ENCODE results near the gene COMMD3. TPM values are rescaled to one million over a fixed set of nuclear protein-coding genes. Genes with fewer than 3 reads are reported as not detected.

Gene COMMD3
- total RNA-seq, 1 donor from 2014 or later = 42.3 TPM

- no peak for DNase-seq (ENCODE audit: low spot score)
- Mint-ChIP-seq H3K4me1 (ENCODE audit: unreplicated experiment) (peaks cover 7% of the 10 kb centered on the region), H3K27ac (ENCODE audit: unreplicated experiment) (no peak overlapping the region), H3K36me3 (ENCODE audit: low read depth, unreplicated experiment) (peaks cover 4% of the 10 kb centered on the region), H3K4me3 (ENCODE audit: unreplicated experiment) (peak overlapping the region; percentile 29), H3K27me3 (ENCODE audit: unreplicated experiment) (peaks cover 25% of the 10 kb centered on the region), H3K9me3 (ENCODE audit: unreplicated experiment) (no peaks in the 10 kb centered on the region)
- TF ChIP-seq, protein P1, sequence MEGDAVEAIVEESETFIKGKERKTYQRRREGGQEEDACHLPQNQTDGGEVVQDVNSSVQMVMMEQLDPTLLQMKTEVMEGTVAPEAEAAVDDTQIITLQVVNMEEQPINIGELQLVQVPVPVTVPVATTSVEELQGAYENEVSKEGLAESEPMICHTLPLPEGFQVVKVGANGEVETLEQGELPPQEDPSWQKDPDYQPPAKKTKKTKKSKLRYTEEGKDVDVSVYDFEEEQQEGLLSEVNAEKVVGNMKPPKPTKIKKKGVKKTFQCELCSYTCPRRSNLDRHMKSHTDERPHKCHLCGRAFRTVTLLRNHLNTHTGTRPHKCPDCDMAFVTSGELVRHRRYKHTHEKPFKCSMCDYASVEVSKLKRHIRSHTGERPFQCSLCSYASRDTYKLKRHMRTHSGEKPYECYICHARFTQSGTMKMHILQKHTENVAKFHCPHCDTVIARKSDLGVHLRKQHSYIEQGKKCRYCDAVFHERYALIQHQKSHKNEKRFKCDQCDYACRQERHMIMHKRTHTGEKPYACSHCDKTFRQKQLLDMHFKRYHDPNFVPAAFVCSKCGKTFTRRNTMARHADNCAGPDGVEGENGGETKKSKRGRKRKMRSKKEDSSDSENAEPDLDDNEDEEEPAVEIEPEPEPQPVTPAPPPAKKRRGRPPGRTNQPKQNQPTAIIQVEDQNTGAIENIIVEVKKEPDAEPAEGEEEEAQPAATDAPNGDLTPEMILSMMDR (IDR thresholded peaks at IDR 0.05; ENCODE audit: unreplicated experiment) = no peak
These were observed 28.7 kb downstream of the COMMD3 start for GRCh38 chr10:22344781-22345300.

GRCh38 chr10:22345301-22346095 is 29.3 kb downstream of the COMMD3 start, which contains the start of gene SPAG6:
TSS of gene SPAG6 (plus strand) at chr10:22345496. CDS start at chr10:22345612, 116 bp downstream.
- Mint-ChIP-seq H3K27me3 (ENCODE audit: unreplicated experiment) (peaks cover 20% of the 10 kb centered on the region), H3K9me3 (ENCODE audit: unreplicated experiment) (no peaks in the 10 kb centered on the region), H3K4me3 (ENCODE audit: unreplicated experiment) (peak within 1 kb of the TSS; percentile 76), H3K4me1 (ENCODE audit: unreplicated experiment) (peaks cover 5% of the 10 kb centered on the region), H3K27ac (ENCODE audit: unreplicated experiment) (no peak within 1 kb of the TSS), H3K36me3 (ENCODE audit: low read depth, unreplicated experiment) (peaks cover 4% of the 10 kb centered on the region)
- DNase-seq (ENCODE audit: low spot score) = peak; percentile 76
- TF ChIP-seq, protein P1 (IDR thresholded peaks at IDR 0.05; ENCODE audit: unreplicated experiment) = no peak

DNA sequence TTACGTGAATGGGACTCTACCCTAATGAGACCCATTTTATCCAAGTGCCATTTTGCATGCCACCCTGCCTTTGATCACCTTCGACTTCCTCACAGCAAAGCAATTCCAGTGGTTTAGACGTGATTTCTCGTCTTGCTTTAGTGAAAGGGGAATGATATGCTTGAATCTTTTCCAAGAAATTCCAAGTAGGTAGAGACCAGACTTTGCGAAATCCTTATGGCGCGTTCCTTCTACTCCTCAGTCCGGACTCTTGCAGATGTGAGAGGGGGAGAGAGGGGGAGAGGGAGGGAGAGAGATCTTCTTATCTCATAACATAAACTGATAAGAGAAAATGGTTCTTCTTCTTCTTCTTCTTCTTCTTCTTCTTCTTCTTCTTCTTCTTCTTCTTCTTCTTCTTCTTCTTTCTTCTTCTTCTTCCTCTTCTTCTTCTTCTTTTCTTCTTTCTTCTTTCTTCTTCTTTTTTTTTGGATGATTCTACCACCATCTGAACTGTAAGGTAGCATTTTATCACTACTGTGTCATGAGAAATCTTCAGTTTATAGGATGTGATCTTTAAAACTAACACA is 30.0 kb downstream of the COMMD3 start:
- no peak overlapping the region for H3K27ac Mint-ChIP-seq (ENCODE audit: unreplicated experiment)
- TF ChIP-seq, protein P1 (IDR thresholded peaks at IDR 0.05; ENCODE audit: unreplicated experiment) = no peak
- peak overlapping the region; percentile 76 for H3K4me3 Mint-ChIP-seq (ENCODE audit: unreplicated experiment)
- DNase-seq (ENCODE audit: low spot score) = no peak
- peaks cover 5% of the 10 kb centered on the region for H3K4me1 Mint-ChIP-seq (ENCODE audit: unreplicated experiment)
- no peaks in the 10 kb centered on the region for H3K9me3 Mint-ChIP-seq (ENCODE audit: unreplicated experiment)
- peaks cover 20% of the 10 kb centered on the region for H3K27me3 Mint-ChIP-seq (ENCODE audit: unreplicated experiment)
- peaks cover 4% of the 10 kb centered on the region for H3K36me3 Mint-ChIP-seq (ENCODE audit: low read depth, unreplicated experiment)

GRCh38 chr10:22349755-22350154 is 33.6 kb downstream of the COMMD3 start:
- peaks cover 2% of the 10 kb centered on the region for H3K4me1 Mint-ChIP-seq (ENCODE audit: unreplicated experiment)
- no peaks in the 10 kb centered on the region for H3K9me3 Mint-ChIP-seq (ENCODE audit: unreplicated experiment)
- no peak overlapping the region for H3K27ac Mint-ChIP-seq (ENCODE audit: unreplicated experiment)
- H3K36me3 Mint-ChIP-seq (ENCODE audit: low read depth, unreplicated experiment) = peaks cover 4% of the 10 kb centered on the region
- peaks cover 13% of the 10 kb centered on the region for H3K27me3 Mint-ChIP-seq (ENCODE audit: unreplicated experiment)
- no peak overlapping the region for H3K4me3 Mint-ChIP-seq (ENCODE audit: unreplicated experiment)
- TF ChIP-seq, protein P1 (IDR thresholded peaks at IDR 0.05; ENCODE audit: unreplicated experiment) = no peak
- no peak for DNase-seq (ENCODE audit: low spot score)

Data from endothelial cell (in vitro differentiated cells).